ENCODE results near the gene HSPA12B. TPM values are rescaled to one million over a fixed set of nuclear protein-coding genes. Genes with fewer than 3 reads are reported as not detected.

HSPA12B gene
- total RNA-seq, 2 donors from 2014 or later: 3.9 to 9.4 TPM

DNA sequence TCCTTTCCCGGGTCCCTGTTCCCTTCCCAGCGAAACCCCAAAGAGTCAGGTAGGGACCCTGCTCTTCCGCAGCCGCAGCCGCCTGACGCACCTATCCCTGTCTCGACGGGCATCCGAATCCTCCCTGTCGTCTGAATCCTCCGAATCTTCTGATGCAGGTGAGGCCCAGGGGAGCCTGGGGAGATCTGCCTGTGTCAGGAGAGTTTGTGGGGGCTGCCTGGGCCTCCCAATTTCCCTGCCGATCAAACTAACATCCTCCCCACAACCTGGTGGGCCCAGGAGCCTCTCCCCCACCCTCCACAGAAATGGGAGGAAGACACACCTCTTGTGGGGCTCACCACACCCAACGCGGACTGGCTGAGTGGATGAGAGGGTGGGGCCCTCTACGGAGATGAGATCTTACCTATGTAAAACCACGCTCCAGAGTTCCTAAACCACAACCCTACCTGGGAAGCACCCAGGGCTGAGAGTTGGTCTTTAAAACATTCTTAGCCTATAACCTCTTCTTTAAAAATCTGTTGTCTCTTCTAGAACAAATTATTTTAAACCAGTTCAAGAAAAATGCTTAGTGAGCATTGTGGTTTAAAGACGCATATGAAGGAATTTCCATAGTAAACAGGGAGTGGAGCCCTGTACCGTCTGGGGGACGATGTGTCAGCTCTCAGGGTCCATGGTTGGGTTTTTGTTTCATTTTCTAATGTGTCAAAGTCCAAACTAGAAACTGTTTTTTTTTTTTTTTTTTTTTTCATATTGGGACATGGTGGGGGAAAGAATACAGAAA, 65.3 kb downstream of the HSPA12B start:
- WGBS: 74% methylated on average over 19 of the region's 19 CpGs
- H3K36me3 ChIP-seq: no peaks in the 10 kb centered on the region
- TF ChIP-seq CTCF (IDR thresholded peaks at IDR 0.05) (no peak), POLR2A (IDR thresholded peaks at IDR 0.05) (no peak), POLR2AphosphoS5 (IDR thresholded peaks at IDR 0.05) (no peak)
- H3K4me3 ChIP-seq: no peak overlapping the region
- no peaks in the 10 kb centered on the region for H3K9me3 ChIP-seq
- no peaks in the 10 kb centered on the region for H3K4me1 ChIP-seq (replicated peaks)
- no peaks in the 10 kb centered on the region for H3K27me3 ChIP-seq (replicated peaks; ENCODE audit: insufficient read depth)
- no peak for DNase-seq (ENCODE audit: low spot score)
- intact Hi-C loops (cut with DNase I): no loop called here
- no peak overlapping the region for H3K27ac ChIP-seq

- WGBS: 79% methylated on average over 5 of the region's 5 CpGs
- H3K36me3 ChIP-seq: no peaks in the 10 kb centered on the region
- no peaks in the 10 kb centered on the region for H3K9me3 ChIP-seq
- no peak overlapping the region for H3K27ac ChIP-seq
- no peak for TF ChIP-seq CTCF (IDR thresholded peaks at IDR 0.05)
- TF ChIP-seq POLR2AphosphoS5 (IDR thresholded peaks at IDR 0.05): no peak
- TF ChIP-seq POLR2A (IDR thresholded peaks at IDR 0.05): no peak
- H3K27me3 ChIP-seq (replicated peaks; ENCODE audit: insufficient read depth): no peaks in the 10 kb centered on the region
- DNase-seq (ENCODE audit: low spot score): no peak
- H3K4me3 ChIP-seq: no peak overlapping the region
- intact Hi-C loops (cut with DNase I): no loop called here
- no peaks in the 10 kb centered on the region for H3K4me1 ChIP-seq (replicated peaks)
Measured at GRCh38 chr20:3798373-3798768, 65.9 kb downstream of the HSPA12B start.

GRCh38 chr20:3798908-3799248, 66.4 kb downstream of the HSPA12B start:
- Histone ChIP-seq H3K4me3 (no peak overlapping the region), H3K27ac (no peak overlapping the region), H3K9me3 (no peaks in the 10 kb centered on the region), H3K4me1 (replicated peaks) (no peaks in the 10 kb centered on the region), H3K27me3 (replicated peaks; ENCODE audit: insufficient read depth) (no peaks in the 10 kb centered on the region), H3K36me3 (no peaks in the 10 kb centered on the region)
- 100% methylated on average over 3 of the region's 3 CpGs for WGBS
- intact Hi-C loops (cut with DNase I): no loop called here
- TF ChIP-seq POLR2AphosphoS5 (IDR thresholded peaks at IDR 0.05) (no peak), CTCF (IDR thresholded peaks at IDR 0.05) (no peak), POLR2A (IDR thresholded peaks at IDR 0.05) (no peak)
- no peak for DNase-seq (ENCODE audit: low spot score)

GRCh38 chr20:3800256-3800877, 67.9 kb downstream of the HSPA12B start:
- no peaks in the 10 kb centered on the region for H3K9me3 ChIP-seq
- intact Hi-C loops (cut with DNase I): no loop called here
- no peak for DNase-seq (ENCODE audit: low spot score)
- no peaks in the 10 kb centered on the region for H3K36me3 ChIP-seq
- 83% methylated on average over 18 of the region's 18 CpGs for WGBS
- no peaks in the 10 kb centered on the region for H3K4me1 ChIP-seq (replicated peaks)
- H3K4me3 ChIP-seq: no peak overlapping the region
- no peak overlapping the region for H3K27ac ChIP-seq
- TF ChIP-seq CTCF (IDR thresholded peaks at IDR 0.05) (no peak), POLR2AphosphoS5 (IDR thresholded peaks at IDR 0.05) (no peak), POLR2A (IDR thresholded peaks at IDR 0.05) (no peak)
- no peaks in the 10 kb centered on the region for H3K27me3 ChIP-seq (replicated peaks; ENCODE audit: insufficient read depth)

- no peaks in the 10 kb centered on the region for H3K36me3 ChIP-seq
- H3K27me3 ChIP-seq (replicated peaks; ENCODE audit: insufficient read depth): no peaks in the 10 kb centered on the region
- 90% methylated on average over 8 of the region's 8 CpGs for WGBS
- no peak overlapping the region for H3K27ac ChIP-seq
- intact Hi-C loops (cut with DNase I): no loop called here
- TF ChIP-seq POLR2AphosphoS5 (IDR thresholded peaks at IDR 0.05) (no peak), POLR2A (IDR thresholded peaks at IDR 0.05) (no peak), CTCF (IDR thresholded peaks at IDR 0.05) (no peak)
- no peaks in the 10 kb centered on the region for H3K9me3 ChIP-seq
- H3K4me3 ChIP-seq: no peak overlapping the region
- DNase-seq (ENCODE audit: low spot score): no peak
- H3K4me1 ChIP-seq (replicated peaks): no peaks in the 10 kb centered on the region
Measured at GRCh38 chr20:3800878-3801260, 68.4 kb downstream of the HSPA12B start.

Data from prostate gland (tissue), 2 donors.